ENCODE measurements around the gene HCAR3.
"Not testable (repeated sequence)": the region's sequence is repeated elsewhere in the genome, so short reads cannot be mapped to it uniquely, and the experiment has no call there.

The HCAR3 gene

DNA sequence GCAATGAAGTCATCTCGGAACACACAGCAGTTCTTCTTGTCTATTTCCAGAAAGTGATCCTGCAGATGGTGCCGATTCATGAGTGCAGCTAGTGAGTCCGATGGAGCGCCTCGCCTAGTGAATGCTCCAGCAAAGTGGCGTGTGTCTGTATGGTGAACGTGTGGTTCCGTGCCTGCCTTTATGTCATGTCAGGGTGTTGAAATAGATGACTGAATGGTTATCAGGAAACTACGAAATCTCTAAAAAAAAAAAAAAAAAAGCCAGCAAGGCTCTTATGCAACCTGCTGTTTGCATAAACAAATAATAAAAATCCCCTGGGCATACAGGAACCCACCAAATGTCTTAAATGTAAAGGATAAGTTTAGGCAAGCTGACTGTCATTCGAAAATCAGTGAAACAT, at the start of gene HCAR3:
Gene HCAR3 (minus strand): TSS at position 154 of the 400 bp plus-strand sequence. CDS start 74 bp downstream, at position 80.
- not testable (repeated sequence) for DNase-seq

DNA sequence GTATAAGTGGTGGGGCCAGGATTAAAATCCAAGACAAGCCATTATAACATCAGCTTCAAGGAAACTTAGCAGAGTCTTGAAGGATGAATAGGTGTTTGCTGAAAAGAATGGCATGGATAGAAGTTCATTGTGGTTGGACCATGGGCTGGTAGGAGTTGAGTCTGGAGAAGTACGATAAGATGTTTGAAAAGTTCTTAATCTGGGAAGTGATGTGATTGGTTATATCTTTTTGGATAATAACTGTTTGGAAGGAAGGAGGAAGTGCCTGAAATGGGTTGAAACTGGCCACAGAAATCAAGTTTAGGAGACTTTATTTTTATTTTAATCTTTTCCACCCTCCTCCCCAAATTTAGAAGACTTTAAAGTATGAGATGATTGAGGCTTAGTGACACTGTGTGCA, 41.0 kb upstream of the HCAR3 start:
- no peak for DNase-seq

DNA sequence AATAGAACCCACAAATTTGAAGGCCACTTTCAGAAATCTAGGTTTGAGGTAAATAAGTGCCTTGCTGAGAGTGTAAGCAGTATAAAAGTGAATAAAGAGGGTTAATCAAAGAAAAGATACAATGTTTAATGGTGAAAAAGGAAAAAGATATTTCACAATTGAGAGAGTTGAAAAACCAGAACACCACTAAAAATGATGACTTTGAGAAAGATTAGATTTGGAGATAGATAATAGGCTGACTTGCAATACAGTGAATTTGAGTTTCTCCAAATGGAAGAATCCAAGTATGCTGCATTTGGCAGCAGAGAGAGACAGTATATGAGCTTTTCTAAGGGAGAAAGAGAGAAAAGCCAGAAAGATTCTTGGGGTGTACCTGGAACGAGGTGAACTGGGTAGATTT, 38.2 kb upstream of the HCAR3 start:
- no peak for DNase-seq

DNA sequence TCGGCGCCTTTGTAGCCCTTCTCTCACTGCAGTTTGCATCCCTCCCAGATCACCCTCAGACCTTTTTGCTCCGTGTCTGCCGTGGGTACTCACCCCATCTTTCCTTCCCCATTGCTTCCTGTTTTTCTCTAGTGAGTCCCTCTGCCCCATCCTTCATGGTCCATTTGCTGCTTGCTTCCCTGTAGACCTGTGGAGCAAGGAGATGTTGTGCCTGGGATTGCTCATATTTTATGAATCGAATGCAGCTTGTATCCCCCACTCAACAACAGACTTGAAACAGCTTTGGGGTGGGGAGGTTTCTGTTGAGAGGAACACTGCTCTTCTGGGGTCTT, 36.7 kb upstream of the HCAR3 start:
- no peak for DNase-seq

DNA sequence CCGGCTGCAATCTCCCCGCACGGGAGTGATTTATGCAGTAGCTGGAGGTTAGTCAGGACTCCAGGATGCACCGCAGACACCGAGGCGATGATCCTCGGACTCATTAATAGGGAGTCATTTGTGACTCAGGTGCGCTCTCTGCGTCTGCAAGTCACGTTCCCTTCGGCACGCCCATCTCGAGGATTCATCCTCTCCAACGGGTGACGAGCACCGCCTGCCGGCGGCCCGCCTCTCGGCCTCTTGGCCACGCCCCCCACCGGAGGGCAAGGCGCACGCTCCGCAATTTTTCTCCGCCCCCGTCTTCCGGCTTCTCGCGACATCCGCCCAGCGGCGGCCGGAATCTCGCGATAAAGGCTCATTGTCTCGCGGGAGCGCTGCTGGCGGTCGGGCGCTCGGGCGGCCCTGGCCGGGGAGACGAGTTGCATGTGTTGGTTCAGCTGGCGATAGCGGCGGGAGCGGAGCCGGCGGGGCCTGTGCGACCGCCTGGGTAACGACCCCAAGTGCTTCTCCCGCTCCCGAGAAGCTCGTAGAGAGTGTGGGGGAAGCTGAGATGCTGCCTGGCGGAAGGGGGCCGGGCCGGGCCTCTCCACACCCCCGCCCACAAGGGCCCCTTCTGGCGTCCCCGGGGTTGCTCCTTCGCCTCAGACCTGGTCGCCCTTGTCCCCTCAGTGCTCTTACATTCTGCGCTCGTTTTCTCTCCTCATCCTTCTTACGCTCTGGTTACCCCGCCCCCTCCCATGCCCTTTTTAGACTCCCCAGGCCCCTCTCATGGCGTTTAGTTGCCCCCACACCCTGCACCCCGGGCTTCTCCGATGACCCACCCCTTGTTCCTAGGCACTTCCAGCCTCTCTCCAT, 36.1 kb upstream of the HCAR3 start, which contains the start of gene DENR:
Gene DENR (plus strand): TSS at position 361 of the 855 bp plus-strand sequence. CDS start 878 bp downstream, outside the sequence.
- peak; percentile 97 for DNase-seq

DNA sequence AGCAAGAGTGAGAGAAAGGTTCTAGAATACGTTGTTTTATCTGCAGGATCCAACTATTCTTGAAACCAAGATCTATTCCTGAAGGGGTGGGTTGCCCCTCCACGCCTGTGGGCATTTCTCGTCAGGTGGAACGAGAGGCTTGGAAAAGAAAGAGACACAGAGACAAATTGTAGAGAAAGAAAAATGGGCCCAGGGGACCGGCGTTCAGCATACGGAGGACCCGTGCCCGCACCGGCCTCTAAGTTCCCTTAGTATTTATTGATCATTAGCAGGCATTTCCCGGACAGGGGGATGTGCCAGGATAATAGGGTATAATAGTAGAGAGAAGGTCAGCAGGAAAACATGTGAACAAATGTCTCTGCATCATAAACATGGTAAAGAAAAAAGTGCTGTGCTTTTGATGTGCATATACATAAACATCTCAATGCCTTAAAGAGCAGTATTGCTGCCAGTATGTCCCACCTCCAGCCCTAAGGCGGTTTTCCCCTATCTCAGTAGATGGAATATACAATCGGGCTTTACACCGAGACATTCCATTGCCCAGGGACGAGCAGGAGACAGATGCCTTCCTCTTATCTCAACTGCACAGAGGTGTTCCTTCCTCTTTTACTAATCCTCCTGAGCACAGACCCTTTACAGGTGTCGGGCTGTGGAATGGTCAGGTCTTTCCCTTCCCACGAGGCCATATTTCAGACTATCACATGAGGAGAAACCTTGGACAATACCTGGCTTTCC, 34.3 kb upstream of the HCAR3 start:
- not testable (repeated sequence) for DNase-seq

DNA sequence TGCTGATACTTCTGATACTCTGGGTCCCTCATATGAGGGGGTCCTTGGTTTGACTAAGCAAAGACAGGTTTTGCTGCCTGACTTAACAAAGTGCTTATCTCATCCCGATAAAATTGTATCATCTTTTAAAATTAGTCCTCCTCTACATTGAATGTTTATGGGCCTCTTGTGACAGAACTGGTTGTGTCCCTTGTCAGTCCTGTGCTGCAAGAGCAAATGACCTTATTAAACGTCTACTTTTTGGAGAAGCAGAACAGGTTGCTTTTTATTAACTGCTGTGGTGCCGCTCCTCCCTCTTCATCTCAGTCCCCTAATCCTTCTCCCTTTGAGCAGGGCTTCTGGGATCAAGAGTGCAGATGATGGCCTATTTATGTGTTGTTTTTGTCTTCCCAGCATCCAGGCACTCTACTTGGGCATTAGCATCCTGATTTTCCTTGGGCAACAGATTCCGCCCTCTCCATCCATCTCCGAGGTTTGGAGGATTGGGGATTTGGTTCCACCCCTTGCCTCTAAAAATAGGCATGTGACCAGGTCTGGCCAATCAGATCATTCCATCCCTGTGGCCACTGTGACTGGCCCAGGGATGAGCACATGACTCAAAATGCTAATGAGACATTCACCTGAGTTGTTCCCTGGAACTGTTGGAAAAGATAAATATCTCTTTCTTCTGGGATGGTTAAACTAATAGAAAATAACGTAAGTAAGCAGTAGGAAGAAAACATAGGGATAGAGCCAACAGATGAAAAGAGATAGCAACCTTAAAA, 33.1 kb upstream of the HCAR3 start:
- no peak for DNase-seq

DNA sequence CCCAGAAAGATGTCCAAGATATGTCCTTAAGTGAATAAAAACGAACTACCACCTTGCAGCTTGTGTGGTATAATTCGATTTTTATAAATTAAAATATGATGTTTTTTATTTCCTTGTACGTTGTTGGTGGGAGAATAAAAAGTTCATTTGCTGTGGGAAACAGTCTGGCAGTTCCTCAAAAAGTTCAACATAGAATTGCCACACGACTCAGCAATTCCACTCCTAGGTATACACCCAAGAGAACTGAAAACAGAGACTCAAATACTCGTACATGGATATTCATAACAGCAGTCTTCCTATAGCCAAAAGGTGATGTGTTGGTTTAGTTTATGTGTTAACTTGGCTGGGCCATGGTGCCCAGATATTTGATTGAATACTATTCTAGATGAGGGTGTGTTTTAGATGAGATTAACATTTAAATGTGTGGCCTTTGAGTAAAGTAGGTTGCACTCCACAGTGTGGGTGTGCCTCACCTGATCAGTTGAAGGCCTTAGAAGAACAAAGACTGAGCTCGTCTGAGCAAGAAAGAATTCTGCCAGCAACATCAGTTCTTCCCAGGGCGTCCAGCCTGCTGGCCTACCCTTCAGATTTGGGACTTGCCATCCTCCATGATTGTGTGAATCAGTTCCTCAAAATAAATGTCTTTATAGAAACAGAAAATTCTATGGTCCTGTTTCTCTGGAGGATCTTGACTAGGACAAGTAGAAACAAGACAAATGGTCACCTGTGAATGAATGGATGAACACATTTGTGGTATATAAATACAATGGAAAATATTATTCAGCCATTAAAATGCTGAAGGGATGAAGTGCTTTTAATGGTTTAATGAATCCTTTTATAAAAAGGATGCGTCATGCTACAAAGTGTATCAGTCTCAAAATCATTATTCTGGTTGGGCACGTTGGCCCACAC, 30.9 kb upstream of the HCAR3 start:
- DNase-seq, result no peak

DNA sequence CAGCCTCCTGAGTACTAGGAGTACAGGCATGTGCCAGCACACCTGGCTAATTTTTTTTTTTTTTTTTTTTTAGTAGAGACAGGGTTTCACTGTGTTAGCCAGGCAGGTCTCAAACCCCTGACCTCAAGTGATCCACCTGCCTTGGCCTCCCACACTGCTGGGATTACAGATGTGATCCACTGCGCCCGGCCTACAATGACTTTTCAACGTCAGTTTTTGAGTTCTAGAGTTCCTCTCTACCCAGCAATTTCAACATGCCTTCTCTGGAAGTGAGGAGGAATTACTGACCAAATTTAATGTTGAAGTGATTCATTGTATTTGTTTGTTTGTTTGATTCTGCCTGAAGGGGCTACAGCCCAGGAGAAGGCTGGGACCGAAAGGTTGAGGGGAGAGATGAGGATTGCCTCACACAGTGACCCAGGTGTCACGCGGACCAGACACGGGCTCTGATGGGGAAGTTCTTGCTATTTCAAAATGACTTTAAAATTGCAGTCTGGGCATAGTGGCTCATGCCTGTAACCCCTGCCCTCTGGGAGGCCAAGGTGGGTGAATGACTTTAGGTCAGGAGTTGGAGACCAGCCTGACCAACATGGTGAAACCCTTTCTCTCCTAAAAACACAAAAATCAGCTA, 27.4 kb upstream of the HCAR3 start:
- no peak for DNase-seq

DNA sequence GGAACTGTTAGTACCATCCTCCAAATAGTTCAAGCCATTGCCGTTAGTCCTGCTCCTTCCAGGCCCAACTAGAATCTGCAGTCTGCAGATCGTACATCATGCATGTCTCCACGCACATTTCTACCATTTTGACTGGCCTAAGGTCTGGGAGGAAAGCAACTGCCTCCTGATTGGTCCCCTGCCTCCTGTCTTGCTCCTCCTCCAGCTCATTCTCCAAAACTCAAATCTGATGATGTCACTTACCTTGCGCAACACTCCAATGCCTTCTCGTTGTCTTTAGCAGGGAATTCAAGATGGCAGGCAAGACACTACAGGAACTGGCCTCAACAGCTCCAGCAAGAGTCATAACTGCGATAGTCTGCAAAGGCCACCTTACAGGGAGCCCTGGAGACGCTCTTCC, 23.7 kb upstream of the HCAR3 start:
- DNase-seq, result no peak

DNA sequence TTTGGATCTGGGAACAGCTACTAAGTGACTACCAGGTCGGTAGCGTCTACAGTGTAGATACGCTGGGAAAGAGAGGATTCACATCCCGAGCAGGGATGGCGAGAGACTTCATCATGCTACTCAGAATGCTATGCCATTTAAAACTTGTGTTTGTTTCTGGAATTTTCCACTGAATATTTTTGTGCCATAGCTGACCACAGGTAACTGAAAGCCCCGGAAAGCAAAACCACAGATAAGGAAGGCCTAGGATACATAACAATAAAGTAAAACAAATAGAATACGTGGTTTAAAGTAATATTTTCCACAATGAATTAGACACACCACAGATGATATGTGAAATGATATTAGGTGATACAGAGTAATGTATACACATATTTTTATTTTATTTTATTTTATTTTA, 22.0 kb upstream of the HCAR3 start:
- no peak for DNase-seq

DNA sequence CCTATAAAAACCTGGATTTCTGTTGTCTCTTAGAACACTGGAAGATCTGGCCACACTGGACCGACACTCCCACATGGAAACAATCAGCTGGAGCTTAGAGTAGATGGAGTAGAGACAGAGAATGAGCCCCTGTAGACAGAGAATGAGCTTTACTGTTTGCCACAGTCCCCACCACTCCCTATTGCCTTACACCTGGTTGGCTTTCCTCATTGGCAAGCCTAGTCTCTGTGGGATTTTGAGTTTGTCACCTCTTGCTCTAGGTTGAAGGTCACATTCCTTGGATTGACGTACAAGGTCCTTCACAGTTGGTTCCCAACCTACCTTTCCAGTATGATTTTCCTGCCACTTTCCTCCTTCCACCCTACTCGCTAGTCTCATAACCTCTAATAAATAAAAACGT, 16.0 kb upstream of the HCAR3 start:
- DNase-seq, result no peak

DNA sequence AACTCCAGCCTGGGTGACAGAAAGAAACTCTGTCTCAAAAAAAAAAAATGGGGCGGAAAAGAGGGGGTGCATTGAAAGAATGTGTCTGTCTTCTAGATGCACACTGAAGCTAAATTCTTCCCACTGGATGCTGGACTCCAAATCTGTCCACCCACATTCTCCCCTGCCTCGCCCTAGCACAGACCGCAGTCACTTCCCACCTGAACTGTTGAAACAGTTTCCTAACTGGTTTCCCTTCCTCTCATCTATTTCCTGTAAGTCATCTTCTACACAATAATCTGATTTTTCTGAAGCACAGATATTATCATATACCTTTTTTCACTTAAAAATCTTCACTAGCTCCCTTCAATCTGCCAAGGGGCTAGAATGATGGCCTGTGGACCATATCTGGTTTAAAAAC, 15.6 kb upstream of the HCAR3 start:
- DNase-seq, result no peak

DNA sequence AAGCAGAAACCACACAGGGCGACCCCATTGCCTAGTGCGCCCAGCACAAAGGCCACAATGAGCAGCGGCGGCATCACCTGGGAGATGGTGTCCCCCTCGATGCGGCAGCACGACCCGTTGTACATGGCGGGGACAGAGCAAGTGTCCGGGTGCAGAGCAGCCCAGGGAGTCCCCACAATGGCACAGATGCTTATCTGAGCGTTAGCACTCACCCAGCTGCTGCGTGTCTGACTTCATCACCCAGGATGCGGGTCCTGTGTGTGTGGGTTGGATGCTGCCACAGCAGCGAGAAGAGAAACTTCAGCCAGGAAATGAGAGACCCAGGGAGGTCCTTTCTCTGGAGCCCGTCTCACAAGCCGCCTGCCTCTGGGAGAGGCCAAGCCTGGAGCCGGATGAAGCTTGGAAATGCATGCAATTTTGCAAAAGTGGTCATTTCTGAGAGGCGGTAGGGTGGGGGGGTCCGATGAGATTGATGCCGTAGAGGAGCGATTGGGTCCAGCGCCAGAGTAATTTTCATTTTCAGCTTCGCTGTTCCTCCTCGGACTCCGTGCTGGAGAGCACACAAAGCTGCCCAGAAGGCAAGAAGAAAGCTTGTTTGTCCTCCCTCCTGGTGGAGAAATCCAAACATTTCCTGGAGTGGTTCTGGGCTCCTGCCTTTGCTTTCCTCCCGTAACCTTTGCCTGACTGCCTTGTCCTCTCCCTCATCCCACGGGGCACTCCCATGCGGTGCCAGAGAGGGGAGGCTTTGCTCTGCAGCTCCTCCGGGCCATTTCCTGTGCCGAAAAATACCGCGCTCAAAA, 13.8 kb upstream of the HCAR3 start, which contains the start of gene HCAR1:
Gene HCAR1 (minus strand): TSS at position 630 of the 800 bp plus-strand sequence. CDS start 505 bp downstream, at position 125.
- no peak for DNase-seq

DNA sequence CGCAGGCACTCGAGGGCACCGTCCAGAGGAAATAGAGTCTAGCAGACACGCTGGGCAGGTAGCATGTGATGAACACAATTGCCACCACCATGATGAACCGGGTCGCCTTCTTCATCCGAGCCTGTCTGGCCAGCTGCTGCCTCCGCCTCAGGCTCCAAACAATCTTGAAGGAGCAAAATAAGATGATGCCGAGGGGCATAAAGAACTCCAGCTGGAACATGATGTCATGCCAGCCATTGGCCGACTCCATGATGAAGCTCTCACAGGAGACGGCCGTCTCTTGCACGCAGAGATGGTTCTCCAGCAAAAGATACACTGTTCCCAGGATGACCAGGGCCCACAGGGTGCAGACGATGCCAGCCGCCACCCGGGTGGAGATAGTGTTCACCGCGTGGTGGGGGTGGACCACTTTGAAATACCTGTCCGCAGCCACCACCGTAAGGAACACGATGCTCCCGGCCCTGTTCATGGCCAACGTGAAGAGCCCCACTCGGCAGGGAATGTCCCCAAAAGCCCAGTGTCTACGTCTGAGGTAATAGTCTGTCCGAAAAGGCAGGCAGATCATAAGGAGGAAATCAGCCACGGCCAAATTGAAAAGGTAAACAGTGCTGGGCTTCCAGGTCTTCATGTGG, 13.1 kb upstream of the HCAR3 start:
- DNase-seq, result no peak

DNA sequence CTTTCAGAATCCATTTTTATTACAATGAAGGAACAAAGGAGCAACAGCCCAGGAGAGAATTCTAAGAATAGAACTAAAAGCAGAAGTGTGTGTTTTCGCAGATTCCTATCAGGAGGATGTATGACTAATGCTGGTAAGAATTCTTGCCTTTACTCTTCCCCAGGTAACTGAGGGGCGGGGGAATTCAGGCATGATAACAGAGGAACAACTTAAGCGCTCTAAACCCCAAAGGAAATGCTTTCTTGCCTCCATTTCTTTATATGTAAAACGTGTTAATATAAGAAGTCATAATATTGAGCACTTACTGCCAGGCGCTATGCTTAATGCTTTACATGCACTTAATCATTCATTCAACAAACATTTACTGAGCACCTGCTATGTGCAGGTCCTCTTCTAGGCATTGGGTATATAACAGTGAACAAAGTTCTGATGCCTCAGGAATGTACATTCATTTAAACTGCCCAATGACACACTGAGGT, 9.5 kb upstream of the HCAR3 start:
- DNase-seq, result no peak

DNA sequence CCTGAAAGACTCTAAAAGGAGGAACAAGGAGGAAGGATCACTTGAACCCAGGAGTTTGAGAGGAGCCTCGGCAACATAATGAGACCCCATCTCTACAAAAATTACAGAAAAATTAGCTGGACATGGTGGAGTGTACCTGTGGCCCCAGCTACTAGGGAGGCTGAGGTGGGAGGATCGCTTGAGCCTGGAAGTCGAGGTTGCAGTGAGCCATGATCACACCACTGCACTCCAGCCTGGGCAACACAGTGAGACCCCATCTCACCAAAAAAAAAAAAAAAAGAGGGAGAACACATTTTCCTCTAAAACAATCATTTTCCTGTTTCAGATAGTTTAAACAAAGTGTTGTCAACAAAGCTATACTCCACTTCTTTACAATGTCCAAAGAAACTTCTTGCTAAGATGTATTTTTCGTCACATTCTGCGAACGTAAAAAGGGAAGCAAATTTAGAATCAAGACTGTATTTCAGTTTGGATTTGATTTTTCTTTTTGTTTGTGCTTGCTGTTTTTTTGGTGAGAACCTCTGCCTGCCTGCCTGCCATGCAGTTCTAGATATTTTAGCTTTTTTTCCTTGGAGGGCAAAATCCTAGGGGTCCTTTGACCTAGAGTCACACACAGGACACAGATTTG, 9.0 kb upstream of the HCAR3 start:
- DNase-seq, result no peak

DNA sequence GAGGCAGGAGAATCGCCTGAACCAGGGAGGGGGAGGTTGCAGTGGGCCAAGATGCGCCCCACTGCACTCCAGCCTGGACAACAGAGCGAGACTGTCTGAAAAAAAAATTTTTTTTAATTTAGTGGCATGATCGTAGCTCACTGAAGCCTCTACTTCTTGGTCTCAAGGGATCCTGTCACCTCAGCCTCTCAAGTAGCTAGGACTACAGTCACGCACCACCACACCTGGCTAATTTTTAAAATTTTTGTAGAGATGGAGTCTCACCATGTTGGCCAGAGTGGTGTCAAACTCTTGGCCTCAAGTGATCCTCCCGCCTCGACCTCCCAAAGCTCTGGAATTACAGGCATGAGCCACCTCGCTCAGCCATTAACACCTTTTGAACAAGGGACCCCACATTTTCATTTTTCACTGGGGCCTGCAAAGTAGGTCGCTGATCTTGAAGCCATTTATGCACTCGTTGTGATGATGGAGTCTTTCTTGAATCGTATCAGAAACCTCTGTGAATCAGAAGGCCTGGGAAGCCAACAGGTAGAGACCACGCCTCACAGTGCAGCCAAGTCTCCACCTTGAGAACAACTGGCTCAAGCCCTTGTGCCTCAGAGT, 8.1 kb upstream of the HCAR3 start:
- DNase-seq, result no peak

DNA sequence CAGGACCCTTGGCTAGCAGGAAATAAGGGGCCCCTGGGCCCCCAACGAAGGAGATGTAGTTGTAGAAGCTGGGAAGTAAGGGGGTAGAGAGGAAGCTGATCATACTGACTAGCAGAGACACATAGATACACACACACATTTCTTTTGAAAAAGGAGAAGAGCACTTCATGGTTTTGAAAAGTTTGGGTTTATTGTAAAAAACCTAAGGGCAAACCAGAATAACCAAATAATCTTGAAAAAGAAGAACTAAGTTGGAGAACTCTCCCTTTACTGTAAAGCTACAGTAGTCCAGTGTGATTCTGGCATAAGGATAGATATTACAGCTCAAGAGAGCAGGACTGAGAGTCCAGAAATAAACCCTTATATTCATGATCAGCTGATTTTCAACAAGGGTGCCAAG, 5.8 kb upstream of the HCAR3 start:
- DNase-seq, result no peak

All from NCI-H1417 treated with DMSO at 0.1 percent for 48 hours (cell line).